Esophagus squamous epithelium (tissue), 5 donors: ENCODE measurements around the gene NFS1. TPM values are rescaled to one million over a fixed set of nuclear protein-coding genes. Genes with fewer than 3 reads are reported as not detected.

ENCODE experiments used
- DNase-seq: peaks from one replicate; lab custom pipeline; 2025; lab: John Stamatoyannopoulos, UW
- H3K27ac ChIP-seq, 4 donors: fragments of 200-600 bp; sonication (generic); one replicate each; pipeline ENCODE4 v1.5.1; 2016 to 2019; ENCODE audit warnings: mild to moderate bottlenecking in 1 of 4
- H3K27me3 ChIP-seq, 4 donors: fragments of 200-600 bp; sonication (generic); 1 replicate in 3 of 4; 2 replicates in 1 of 4; pipeline versions ENCODE4 v1.5.1 to v1.6.0; 2017 to 2021; ENCODE audit warnings: antibody characterized with exemption in 1 of 4
- H3K36me3 ChIP-seq, 3 donors: fragments of 200-600 bp; sonication (generic); one replicate each; pipeline ENCODE4 v1.5.1; 2016 to 2019
- H3K4me1 ChIP-seq, 3 donors: fragments of 200-600 bp; sonication (generic); one replicate each; pipeline ENCODE4 v1.5.1; 2017 to 2019
- H3K4me3 ChIP-seq, 4 donors: fragments of 200-600 bp; sonication (generic); 1 replicate in 3 of 4; 2 replicates in 1 of 4; pipeline ENCODE4 v1.5.1; 2016 to 2019; ENCODE audit warnings: mild to moderate bottlenecking in 2 of 4, moderate library complexity in 1 of 4
- H3K9me3 ChIP-seq, 3 donors: fragments of 200-600 bp; sonication (generic); one replicate each; pipeline ENCODE4 v1.5.1; 2016 to 2019
- CTCF ChIP-seq, 6 experiments: fragments of 450-650 bp in 4 of 6; fragments of 200-600 bp in 2 of 6; sonication (generic) in 2 of 6; IDR thresholded peaks; one replicate each; pipeline ENCODE4 v1.5.1; 2016 to 2019; ENCODE audit warnings: antibody characterized with exemption in 6 of 6, mild to moderate bottlenecking in 4 of 6, moderate library complexity in 4 of 6
- POLR2A ChIP-seq, 4 donors: fragments of 450-650 bp; IDR thresholded peaks; one replicate each; pipeline ENCODE4 v1.6.1; 2017; ENCODE audit warnings: antibody characterized with exemption in 4 of 4, mild to moderate bottlenecking in 4 of 4, moderate library complexity in 3 of 4
- WGBS, 2 donors: methylation state at CpG; one replicate each; pipeline ENCODE4 v1.1.5; 2018; 5-methylcytosine and 5-hydroxymethylcytosine counted together
- intact Hi-C: fragments of 100-400 bp; cut with DNase I; formaldehyde crosslinking; loops from one replicate; pipeline ENCODE4 v1.15.0; 2022
- total RNA-seq, 4 donors: library from RNA; depleted of rRNA; stranded (reverse); fragments of >200 nt; gene quantifications; one replicate each; pipeline ENCODE4 v1.1.0, GENCODE V29; 2016
- donor health status: DM: yes; HTN: yes; CAD: no.

The NFS1 gene
- total RNA-seq, 4 donors from 2014 or later: 16.4 to 39.9 (median 24.2) TPM

GRCh38 chr20:35680452-35681183 is 18.5 kb downstream of the NFS1 start:
- Histone ChIP-seq H3K4me3 (no peak overlapping the region), H3K27ac (no peak overlapping the region), H3K27me3 (no peaks in the 10 kb centered on the region), H3K36me3 (peaks cover 0 to 91% (median 0%) of the 10 kb centered on the region in 3 donors), H3K9me3 (no peaks in the 10 kb centered on the region), H3K4me1 (no peaks in the 10 kb centered on the region)
- 75 to 76% methylated on average over 4 of the region's 4 CpGs for WGBS, 2 donors
- no peak for DNase-seq
- intact Hi-C loops: no loop called here
- TF ChIP-seq POLR2A (IDR thresholded peaks at IDR 0.05) (no peak), CTCF (IDR thresholded peaks at IDR 0.05) (no peak)

DNA sequence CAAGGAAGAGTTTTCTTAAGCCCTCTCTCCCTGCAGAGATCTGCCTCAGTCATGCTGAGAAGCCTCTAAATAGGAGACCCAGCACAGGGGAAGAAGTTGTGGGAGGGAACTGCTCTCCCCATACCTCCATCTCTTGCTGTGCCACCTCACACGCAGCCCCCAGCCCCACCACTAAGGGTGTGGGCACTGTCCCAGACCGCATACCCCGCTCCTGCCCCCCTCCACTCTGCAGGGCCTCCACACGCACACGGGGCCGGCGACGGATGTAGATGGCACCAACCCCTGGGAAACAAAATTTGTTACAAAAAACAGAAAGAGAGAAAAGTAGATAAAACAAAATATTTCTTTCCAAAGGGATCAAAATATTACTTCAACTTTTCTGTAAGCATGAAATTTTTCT is 24.2 kb downstream of the NFS1 start:
- H3K36me3 ChIP-seq: peaks cover 0 to 99% (median 7%) of the 10 kb centered on the region in 3 donors
- H3K27me3 ChIP-seq: no peaks in the 10 kb centered on the region
- H3K4me3 ChIP-seq: no peak overlapping the region
- TF ChIP-seq CTCF (IDR thresholded peaks at IDR 0.05) (no peak), POLR2A (IDR thresholded peaks at IDR 0.05) (no peak)
- H3K9me3 ChIP-seq: no peaks in the 10 kb centered on the region
- 98% methylated on average over 6 of the region's 8 CpGs; no CpG with 5 or more reads in 1 of the 2 donors for WGBS, 2 donors
- no peaks in the 10 kb centered on the region for H3K4me1 ChIP-seq
- intact Hi-C loops: no loop called here
- H3K27ac ChIP-seq: no peak overlapping the region
- no peak for DNase-seq

DNA sequence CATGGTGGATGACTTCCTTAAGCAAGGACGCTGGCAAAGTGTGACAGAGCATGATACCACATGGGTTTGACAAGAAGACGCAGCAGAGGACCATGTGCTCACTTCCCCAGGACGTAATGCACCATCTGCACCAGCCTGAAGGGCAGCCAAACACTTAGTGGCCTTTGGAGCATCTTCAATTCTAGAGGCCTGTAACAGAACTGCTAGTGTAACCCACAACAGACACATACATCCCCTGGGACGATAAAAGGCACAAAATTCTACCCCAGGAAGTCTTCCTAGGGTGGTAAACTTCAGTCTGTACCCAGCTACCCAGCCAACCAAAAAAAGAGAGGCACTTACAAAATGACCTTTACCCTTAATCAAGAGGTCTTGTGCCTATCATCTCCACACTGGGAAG is 25.3 kb downstream of the NFS1 start:
- Histone ChIP-seq H3K27me3 (no peaks in the 10 kb centered on the region), H3K36me3 (peaks cover 0 to 99% (median 7%) of the 10 kb centered on the region in 3 donors), H3K9me3 (no peaks in the 10 kb centered on the region), H3K4me1 (no peaks in the 10 kb centered on the region), H3K27ac (no peak overlapping the region), H3K4me3 (no peak overlapping the region)
- intact Hi-C loops: no loop called here
- no peak for DNase-seq
- 91 to 100% methylated on average over 3 to 4 of the region's 4 CpGs for WGBS, 2 donors
- TF ChIP-seq POLR2A (IDR thresholded peaks at IDR 0.05) (no peak), CTCF (IDR thresholded peaks at IDR 0.05) (no peak)

DNA sequence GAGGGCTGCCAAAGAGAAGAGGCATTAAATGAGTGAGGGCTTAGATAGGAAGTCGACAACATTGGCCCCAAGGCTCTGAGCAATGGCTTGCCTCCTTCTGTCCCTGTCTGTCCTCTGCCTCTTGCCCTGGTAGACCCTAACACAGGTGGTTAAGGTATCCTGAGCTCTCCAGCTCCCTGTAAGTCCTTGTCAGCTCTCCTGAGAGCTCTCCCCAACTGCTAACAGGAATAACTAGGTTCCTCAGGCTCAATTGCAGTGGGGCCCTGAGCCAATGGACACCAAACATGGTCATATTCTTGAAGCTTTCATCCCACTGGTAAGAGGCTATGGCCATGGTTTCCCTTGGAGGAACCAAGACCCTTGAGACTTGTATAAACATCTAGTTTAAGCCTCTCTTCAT is 29.5 kb downstream of the NFS1 start:
- TF ChIP-seq CTCF (IDR thresholded peaks at IDR 0.05) (no peak), POLR2A (IDR thresholded peaks at IDR 0.05) (no peak)
- intact Hi-C loops: no loop called here
- H3K9me3 ChIP-seq: no peaks in the 10 kb centered on the region
- WGBS, 2 donors: 73 to 75% methylated on average over 1 of the region's 1 CpG
- H3K36me3 ChIP-seq: peaks cover 0 to 65% (median 7%) of the 10 kb centered on the region in 3 donors
- H3K4me1 ChIP-seq: peaks cover 0 to 3% (median 0%) of the 10 kb centered on the region in 3 donors
- no peak overlapping the region for H3K4me3 ChIP-seq
- no peak for DNase-seq
- H3K27me3 ChIP-seq: no peaks in the 10 kb centered on the region
- no peak overlapping the region for H3K27ac ChIP-seq

GRCh38 chr20:35669221-35669620 is 29.9 kb downstream of the NFS1 start:
- intact Hi-C loops: no loop called here
- TF ChIP-seq POLR2A (IDR thresholded peaks at IDR 0.05) (no peak), CTCF (IDR thresholded peaks at IDR 0.05) (no peak)

More at GRCh38 chr20:35669221-35669620, 29.9 kb downstream of the NFS1 start:
- Histone ChIP-seq H3K9me3 (no peaks in the 10 kb centered on the region), H3K4me3 (no peak overlapping the region), H3K27me3 (no peaks in the 10 kb centered on the region), H3K4me1 (peaks cover 0 to 3% (median 0%) of the 10 kb centered on the region in 3 donors), H3K27ac (no peak overlapping the region), H3K36me3 (peaks cover 0 to 61% (median 7%) of the 10 kb centered on the region in 3 donors)
- no peak for DNase-seq
- WGBS, 2 donors: 93 to 99% methylated on average over 5 of the region's 5 CpGs
